HEK293 (cell line): ENCODE data around the gene SH3TC1.

Experiments used
- CTCF ChIA-PET: fragments of 350-600 bp; formaldehyde crosslinking; extraction: SDS; loops from one replicate; lab custom pipeline; 2021; ENCODE audit warnings: antibody characterized with exemption; lab: Yijun Ruan, JAX
- POLR2A ChIA-PET: fragments of 300-600 bp; formaldehyde crosslinking; extraction: SDS; loops from one replicate; lab custom pipeline; 2020; ENCODE audit warnings: antibody characterized with exemption, inconsistent platforms; lab: Yijun Ruan, JAX
- H3K27ac ChIP-seq: fragments of 200-500 bp; sonication (Bioruptor generic); 2 replicates; pipeline ENCODE4 v1.5.1; 2014; ENCODE audit warnings: low read depth, low read length, control low read depth, inconsistent platforms; ENCODE audit errors: extremely low read depth
- H3K36me3 ChIP-seq, 2 experiments: fragments of 200-500 bp in 1 of 2; sonication (Bioruptor generic) in 1 of 2; 1 replicate in 1 of 2; 2 replicates in 1 of 2; pipeline ENCODE4 v1.5.1; 2014 to 2017; ENCODE audit warnings: inconsistent platforms in 2 of 2, low read length in 2 of 2; ENCODE audit not compliant: control insufficient read depth in 2 of 2, insufficient read depth in 1 of 2
- H3K4me1 ChIP-seq: fragments of 200-500 bp; sonication (Bioruptor generic); 2 replicates; pipeline ENCODE4 v1.5.1; 2014; ENCODE audit warnings: mild to moderate bottlenecking, low read length, inconsistent platforms; ENCODE audit not compliant: control insufficient read depth, insufficient read depth
- H3K4me3 ChIP-seq: 2 replicates; pipeline ENCODE4 v1.5.1; 2011; ENCODE audit warnings: low read depth, mild to moderate bottlenecking, control low read depth, low read length, moderate library complexity
- H3K9me3 ChIP-seq: fragments of 200-500 bp; sonication (Bioruptor generic); 2 replicates; pipeline ENCODE4 v1.5.1; 2014; ENCODE audit warnings: low read depth, low read length, inconsistent platforms; ENCODE audit not compliant: control insufficient read depth, insufficient read depth
- GLI4 ChIP-seq: fragments of 450-650 bp; formaldehyde crosslinking; IDR thresholded peaks from 2 replicates; pipeline ENCODE4 v1.5.1; 2016; ENCODE audit warnings: missing biosample characterization, missing genetic modification characterization
- HOXA7 ChIP-seq: sonication (generic); formaldehyde crosslinking; IDR thresholded peaks from 2 replicates; pipeline ENCODE4 v1.8.1; 2022; ENCODE audit warnings: missing genetic modification reagents, borderline replicate concordance
- IKZF3 ChIP-seq: fragments of 450-650 bp; IDR thresholded peaks from 2 replicates; pipeline ENCODE4 v1.5.0; 2018; ENCODE audit warnings: missing biosample characterization, mild to moderate bottlenecking, missing genetic modification characterization, moderate library complexity
- KLF10 ChIP-seq: fragments of 450-650 bp; IDR thresholded peaks from 2 replicates; pipeline ENCODE4 v1.5.1; 2018; ENCODE audit warnings: missing biosample characterization, mild to moderate bottlenecking, missing genetic modification characterization
- PBX3 ChIP-seq: sonication (generic); formaldehyde crosslinking; IDR thresholded peaks from 2 replicates; pipeline ENCODE4 v1.8.1; 2022; ENCODE audit warnings: mild to moderate bottlenecking, moderate library complexity, missing genetic modification reagents
- PRDM6 ChIP-seq: fragments of 450-650 bp; formaldehyde crosslinking; IDR thresholded peaks from 2 replicates; pipeline ENCODE4 v1.5.1; 2017; ENCODE audit warnings: missing biosample characterization, missing genetic modification characterization
- RBAK ChIP-seq: fragments of 450-650 bp; formaldehyde crosslinking; IDR thresholded peaks from 2 replicates; pipeline ENCODE4 v1.5.1; 2016; ENCODE audit warnings: missing biosample characterization, missing genetic modification characterization
- ZBTB8A ChIP-seq: fragments of 450-650 bp; formaldehyde crosslinking; IDR thresholded peaks from 2 replicates; pipeline ENCODE4 v1.5.1; 2016; ENCODE audit warnings: missing biosample characterization, missing genetic modification characterization
- ZNF132 ChIP-seq: fragments of 450-650 bp; formaldehyde crosslinking; IDR thresholded peaks from 2 replicates; pipeline ENCODE4 v1.5.1; 2017; ENCODE audit warnings: missing biosample characterization, missing genetic modification characterization, borderline replicate concordance
- ZNF148 ChIP-seq: fragments of 450-650 bp; formaldehyde crosslinking; IDR thresholded peaks from 2 replicates; pipeline ENCODE4 v1.5.0; 2017; ENCODE audit warnings: missing biosample characterization, missing genetic modification characterization, borderline replicate concordance
- ZNF155 ChIP-seq: fragments of 450-650 bp; formaldehyde crosslinking; IDR thresholded peaks from 2 replicates; pipeline ENCODE4 v1.5.1; 2016; ENCODE audit warnings: missing biosample characterization, missing genetic modification characterization
- ZNF18 ChIP-seq: fragments of 450-650 bp; formaldehyde crosslinking; IDR thresholded peaks from 2 replicates; pipeline ENCODE4 v1.5.1; 2016; ENCODE audit warnings: missing biosample characterization, missing genetic modification characterization
- ZNF2 ChIP-seq: fragments of 450-650 bp; formaldehyde crosslinking; IDR thresholded peaks from 2 replicates; pipeline ENCODE4 v1.5.1; 2016; ENCODE audit warnings: missing biosample characterization, missing genetic modification characterization
- ZNF202 ChIP-seq: fragments of 450-650 bp; formaldehyde crosslinking; IDR thresholded peaks from 2 replicates; pipeline ENCODE4 v1.5.1; 2016; ENCODE audit warnings: missing biosample characterization, missing genetic modification characterization, borderline replicate concordance
- ZNF37A ChIP-seq: fragments of 450-650 bp; IDR thresholded peaks from 2 replicates; pipeline ENCODE4 v1.5.1; 2018; ENCODE audit warnings: missing biosample characterization, missing genetic modification characterization
- ZNF585B ChIP-seq: fragments of 450-650 bp; formaldehyde crosslinking; IDR thresholded peaks from 2 replicates; pipeline ENCODE4 v1.5.1; 2016; ENCODE audit warnings: missing biosample characterization, missing genetic modification characterization
- ZNF639 ChIP-seq: fragments of 450-650 bp; formaldehyde crosslinking; IDR thresholded peaks from 2 replicates; pipeline ENCODE4 v1.5.1; 2016; ENCODE audit warnings: missing biosample characterization, missing genetic modification characterization
- ZNF776 ChIP-seq: fragments of 450-650 bp; formaldehyde crosslinking; IDR thresholded peaks from 2 replicates; pipeline ENCODE4 v1.5.0; 2017; ENCODE audit warnings: missing biosample characterization, missing genetic modification characterization, borderline replicate concordance
- ZNF785 ChIP-seq: fragments of 450-650 bp; formaldehyde crosslinking; IDR thresholded peaks from 2 replicates; pipeline ENCODE4 v1.5.1; 2016; ENCODE audit warnings: missing biosample characterization, missing genetic modification characterization
- ZNF791 ChIP-seq: fragments of 450-650 bp; formaldehyde crosslinking; IDR thresholded peaks from 2 replicates; pipeline ENCODE4 v1.5.1; 2016; ENCODE audit warnings: missing biosample characterization, missing genetic modification characterization
- ZSCAN16 ChIP-seq: fragments of 450-650 bp; formaldehyde crosslinking; IDR thresholded peaks from 2 replicates; pipeline ENCODE4 v1.5.1; 2016; ENCODE audit warnings: missing biosample characterization, missing genetic modification characterization
- TF ChIP-seq, protein P1 (sequence below): IDR thresholded peaks from 2 replicates; pipeline ENCODE4 v1.6.1; 2011; ENCODE audit warnings: mild to moderate bottlenecking, low read depth, low read length, borderline replicate concordance

The SH3TC1 gene

DNA sequence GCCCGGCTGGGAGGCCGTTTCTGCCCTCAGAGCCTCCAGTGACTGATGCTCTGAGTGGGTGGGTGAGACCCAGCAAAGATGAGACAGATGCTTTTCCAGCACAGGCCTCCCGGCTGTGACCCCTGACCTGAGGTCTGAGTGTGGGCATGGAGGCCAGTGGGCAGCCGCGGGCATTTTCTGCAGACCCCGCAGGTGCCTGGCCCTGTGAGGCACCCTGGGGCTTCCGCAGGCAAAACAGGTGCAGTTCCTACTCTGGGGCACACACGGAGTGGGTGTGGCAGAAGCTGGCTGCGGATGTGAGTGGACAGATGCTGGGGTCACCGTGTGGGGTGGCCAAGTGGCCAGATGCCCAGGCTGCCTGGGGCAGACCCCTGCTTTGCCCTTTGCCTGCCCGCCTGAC, 85.3 kb downstream of the SH3TC1 start (continued):
- TF ChIP-seq ZNF18 (tag by site-specific recombination) (no peak), ZNF132 (no peak), ZNF37A (tag by site-specific recombination) (no peak), RBAK (tag by site-specific recombination) (no peak), ZNF585B (no peak)

DNA sequence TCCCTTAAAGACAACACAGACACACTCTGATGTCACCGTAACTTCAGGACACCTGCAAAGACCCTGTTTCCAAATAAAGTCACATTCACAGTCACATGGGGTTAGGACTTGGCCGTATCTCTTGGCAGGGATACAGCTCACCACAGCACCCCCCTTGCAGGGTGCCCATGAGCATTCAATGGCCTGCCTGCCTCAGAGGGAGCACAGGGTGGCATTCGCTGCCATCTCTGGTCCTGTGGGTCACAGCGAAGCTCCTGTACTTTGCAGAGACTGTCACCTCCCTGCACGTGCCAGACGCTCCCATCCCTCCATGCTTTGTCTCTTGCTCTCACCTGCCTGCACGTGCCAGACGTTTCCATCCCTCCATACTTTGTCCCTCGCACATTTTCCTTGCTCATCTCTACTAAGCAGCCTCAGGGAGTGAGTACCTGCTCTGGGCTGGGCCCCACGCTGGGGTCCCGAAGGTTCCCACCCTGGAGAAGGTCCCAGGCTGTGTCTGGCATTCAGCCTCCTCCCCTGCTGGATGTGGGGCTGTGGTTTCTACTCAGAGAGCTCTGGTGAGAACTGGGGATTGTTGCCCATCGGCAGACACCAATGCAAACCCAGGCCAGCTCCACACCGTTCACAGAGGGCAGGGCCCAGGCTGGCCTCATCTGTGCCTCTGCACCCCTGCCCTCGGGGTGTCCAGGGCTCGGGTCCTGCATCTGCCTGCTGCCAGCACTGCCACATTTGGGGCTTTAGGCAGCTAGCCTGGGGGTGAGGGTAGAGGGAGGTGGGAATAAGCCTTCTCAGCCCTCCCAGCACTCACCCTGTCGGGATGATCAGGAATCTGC, 86.3 kb downstream of the SH3TC1 start:
- ChIA-PET CTCF (no interaction called here), POLR2A (no interaction called here)
- Histone ChIP-seq H3K36me3 (no peaks in the 10 kb centered on the region), H3K4me3 (no peak overlapping the region), H3K9me3 (no peaks in the 10 kb centered on the region), H3K4me1 (no peaks in the 10 kb centered on the region), H3K27ac (no peak overlapping the region)
- TF ChIP-seq ZBTB8A (no peak), ZNF132 (no peak), ZNF791 (tag by site-specific recombination) (no peak), GLI4 (tag by site-specific recombination) (no peak), IKZF3 (tag by site-specific recombination) (no peak), ZNF202 (tag by site-specific recombination) (no peak), PRDM6 (tag by site-specific recombination) (no peak), ZNF785 (no peak), PBX3 (no peak), HOXA7 (no peak), ZSCAN16 (tag by site-specific recombination) (no peak), ZNF2 (tag by site-specific recombination) (no peak), KLF10 (tag by site-specific recombination) (no peak), ZNF155 (tag by site-specific recombination) (no peak), ZNF148 (tag by site-specific recombination) (no peak), ZNF776 (no peak), ZNF639 (tag by site-specific recombination) (no peak)
- TF ChIP-seq, protein P1, sequence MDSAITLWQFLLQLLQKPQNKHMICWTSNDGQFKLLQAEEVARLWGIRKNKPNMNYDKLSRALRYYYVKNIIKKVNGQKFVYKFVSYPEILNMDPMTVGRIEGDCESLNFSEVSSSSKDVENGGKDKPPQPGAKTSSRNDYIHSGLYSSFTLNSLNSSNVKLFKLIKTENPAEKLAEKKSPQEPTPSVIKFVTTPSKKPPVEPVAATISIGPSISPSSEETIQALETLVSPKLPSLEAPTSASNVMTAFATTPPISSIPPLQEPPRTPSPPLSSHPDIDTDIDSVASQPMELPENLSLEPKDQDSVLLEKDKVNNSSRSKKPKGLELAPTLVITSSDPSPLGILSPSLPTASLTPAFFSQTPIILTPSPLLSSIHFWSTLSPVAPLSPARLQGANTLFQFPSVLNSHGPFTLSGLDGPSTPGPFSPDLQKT: no peak
- TF ChIP-seq, all 188 proteins: peak for 0
